Spleen (tissue), 7 donors: Measurements from ENCODE around the gene PMVK.
"Not testable (repeated sequence)": the region's sequence is repeated elsewhere in the genome, so short reads cannot be mapped to it uniquely, and the experiment has no call there.

Experiments
- CTCF ChIP-seq, 11 experiments: fragments of 200-600 bp in 7 of 11; fragments of 450-650 bp in 4 of 11; sonication (generic) in 4 of 11; IDR thresholded peaks in 8 of 11; conservative IDR thresholded peaks in 3 of 11; 1 replicate in 7 of 11; 2 replicates in 4 of 11; pipeline versions ENCODE4 v1.4.0 to v1.8.0; 2016 to 2021; ENCODE audit warnings: antibody characterized with exemption in 11 of 11, inconsistent platforms in 4 of 11, mild to moderate bottlenecking in 1 of 11
- POLR2A ChIP-seq, 3 donors: fragments of 450-650 bp; IDR thresholded peaks; one replicate each; pipeline ENCODE4 v1.5.1; 2017; ENCODE audit warnings: antibody characterized with exemption in 3 of 3, mild to moderate bottlenecking in 1 of 3
- POLR2AphosphoS5 ChIP-seq, 3 donors: sonication (generic); formaldehyde crosslinking; IDR thresholded peaks; one replicate each; pipeline ENCODE4 v1.5.1; 2017; ENCODE audit warnings: antibody characterized with exemption in 3 of 3
- donor health status: DM: no; HTN: no; CAD: no; lungs with moderate emphysema.
- donor health status: DM: no; HTN: no; CAD: no.
- donor health status: DM: no; HTN: no; CAD: no.

GRCh38 chr1:154908129-154908528 lies 28.4 kb downstream of the PMVK start:
- not testable (repeated sequence) for TF ChIP-seq CTCF (IDR thresholded peaks at IDR 0.05 in 8 of 11, conservative IDR thresholded peaks at IDR 0.05 in 3 of 11); POLR2A (IDR thresholded peaks at IDR 0.05); POLR2AphosphoS5 (IDR thresholded peaks at IDR 0.05)
